Kidney (tissue), 14 donors: ENCODE measurements around the gene BNC2. TPM values are rescaled to one million over a fixed set of nuclear protein-coding genes. Genes with fewer than 3 reads are reported as not detected.

Experiments
- DNase-seq, 5 donors: peaks; one replicate each; pipeline ENCODE4 v3.0.0-alpha.2; 2013 to 2020
- FAIRE-seq: peaks from 2 replicates; lab custom pipeline; 2012; peaks lifted over from hg19 to GRCh38; lab: Jason Lieb, UNC
- H3K27ac ChIP-seq, 2 donors: one replicate each; pipeline ENCODE4 v1.7.0; 2013; ENCODE audit warnings: low read depth in 2 of 2, low read length in 2 of 2, inconsistent platforms in 1 of 2
- H3K27me3 ChIP-seq: one replicate; pipeline ENCODE4 v1.7.1; 2013; ENCODE audit warnings: low read length, inconsistent platforms; ENCODE audit not compliant: control insufficient read depth, insufficient read depth
- H3K36me3 ChIP-seq, 3 donors: one replicate each; pipeline versions ENCODE4 v1.7.0 to v1.7.1; 2013; ENCODE audit warnings: low read length in 3 of 3, control low read depth in 1 of 3, inconsistent platforms in 1 of 3; ENCODE audit not compliant: insufficient read depth in 3 of 3, control insufficient read depth in 2 of 3
- H3K4me1 ChIP-seq, 3 donors: one replicate each; pipeline versions ENCODE4 v1.7.0 to v1.7.1; 2013; ENCODE audit warnings: low read length in 3 of 3, inconsistent platforms in 1 of 3, low read depth in 1 of 3; ENCODE audit not compliant: control insufficient read depth in 2 of 3, insufficient read depth in 2 of 3
- H3K4me3 ChIP-seq, 3 donors: one replicate each; pipeline versions ENCODE4 v1.7.0 to v1.8.1; 2013; ENCODE audit warnings: low read length in 3 of 3, control low read depth in 1 of 3, inconsistent platforms in 1 of 3
- H3K9ac ChIP-seq, 3 donors: one replicate each; pipeline versions ENCODE4 v1.7.0 to v1.7.1; 2013; ENCODE audit warnings: low read length in 3 of 3, control low read depth in 1 of 3, inconsistent platforms in 1 of 3
- H3K9me3 ChIP-seq, 3 donors: one replicate each; pipeline versions ENCODE4 v1.7.0 to v1.7.1; 2013; ENCODE audit warnings: low read length in 3 of 3, control low read depth in 1 of 3, inconsistent platforms in 1 of 3; ENCODE audit not compliant: control insufficient read depth in 2 of 3, insufficient read depth in 1 of 3
- CTCF ChIP-seq: IDR thresholded peaks from 3 replicates; pipeline ENCODE4 v1.5.1; 2012; ENCODE audit warnings: mild to moderate bottlenecking, moderate library complexity, borderline replicate concordance; ENCODE audit not compliant: insufficient read depth; ENCODE audit errors: extremely low read depth
- intact Hi-C: fragments of 100-400 bp; cut with DNase I; formaldehyde crosslinking; loops from one replicate; pipeline ENCODE4 v1.11.1; 2022
- polyA plus RNA-seq: library from polyadenylated mRNA; stranded (reverse); fragments of 350-450 nt; fragmentation: Illumina TruSeq; extraction: RNeasy Lipid Tissue Mini Kit (QIAGEN cat#74804); gene quantifications from one replicate; pipeline ENCODE4 v1.2.3, GENCODE V29; 2014; ENCODE audit warnings: low read depth, low replicate concordance; ENCODE audit not compliant: insufficient read depth
- total RNA-seq: library from RNA; stranded (reverse); fragmentation: NEBNext Ultra II Directional; extraction: Animal tissue kit (Norgen Biotek cat#: 25700); gene quantifications from one replicate; pipeline ENCODE4 v1.2.1, GENCODE V29; 2021
- donor health status: control.
- donor health status: control.
- donor health status: control.
- donor health status: control.
- donor health status: control.
- donor health status: DM: yes; HTN: yes; CAD: no.
- donor health status: Normal renal cell carcinoma (clear cell type).

Gene BNC2
- total and polyA plus RNA-seq, 2 donors from 2014 or later, result 5.4 to 37.9 TPM

- H3K27me3 ChIP-seq, result no peaks in the 10 kb centered on the region
- DNase-seq (peak in 2 of 5 donors; percentile 40 to 53), FAIRE-seq (no peak)
- no peak for TF ChIP-seq CTCF
- no peak overlapping the region for H3K9ac ChIP-seq
- H3K4me3 ChIP-seq, result no peak overlapping the region
- intact Hi-C loops, result no loop called here
- H3K9me3 ChIP-seq, result no peaks in the 10 kb centered on the region
- no peak overlapping the region for H3K27ac ChIP-seq
- no peaks in the 10 kb centered on the region for H3K4me1 ChIP-seq
- H3K36me3 ChIP-seq, result peaks cover 0 to 4% (median 0%) of the 10 kb centered on the region in 3 donors
Measured at GRCh38 chr9:16553869-16554540, 316.5 kb downstream of the BNC2 start.

GRCh38 chr9:16552252-16552651, 318.2 kb downstream of the BNC2 start:
- Histone ChIP-seq H3K36me3 (peaks cover 0 to 4% (median 0%) of the 10 kb centered on the region in 3 donors), H3K9me3 (no peaks in the 10 kb centered on the region), H3K9ac (no peak overlapping the region), H3K27me3 (no peaks in the 10 kb centered on the region), H3K27ac (no peak overlapping the region), H3K4me3 (no peak overlapping the region), H3K4me1 (no peaks in the 10 kb centered on the region)
- peak in 1 of 5 donors; percentile 73 for DNase-seq
- no peak for FAIRE-seq
- intact Hi-C loops, result no loop called here
- no peak for TF ChIP-seq CTCF

- Histone ChIP-seq H3K4me3 (no peak overlapping the region), H3K9ac (no peak overlapping the region), H3K9me3 (no peaks in the 10 kb centered on the region), H3K27me3 (no peaks in the 10 kb centered on the region), H3K4me1 (no peaks in the 10 kb centered on the region), H3K27ac (no peak overlapping the region), H3K36me3 (peaks cover 0 to 4% (median 0%) of the 10 kb centered on the region in 3 donors)
- no peak for DNase-seq
- no peak for FAIRE-seq
- intact Hi-C loops, result no loop called here
- no peak for TF ChIP-seq CTCF
Measured at GRCh38 chr9:16551692-16552091, 318.8 kb downstream of the BNC2 start.
